ENCODE measurements around the gene ABCD3.
"Not testable (repeated sequence)": the region's sequence is repeated elsewhere in the genome, so short reads cannot be mapped to it uniquely, and the experiment has no call there.

ABCD3 gene

GRCh38 chr1:94417978-94418663, at the start of gene ABCD3:
Gene ABCD3, plus strand, starts transcription at chr1:94418389. Its CDS starts 90 bp downstream, at chr1:94418479.
- peak; percentile 96 for DNase-seq (ENCODE audit: low spot score)

GRCh38 chr1:94372771-94373170, 45.4 kb upstream of the ABCD3 start:
- DNase-seq (ENCODE audit: low spot score) = not testable (repeated sequence)

GRCh38 chr1:94373311-94373710, 44.9 kb upstream of the ABCD3 start:
- not testable (repeated sequence) for DNase-seq (ENCODE audit: low spot score)

- not testable (repeated sequence) for DNase-seq (ENCODE audit: low spot score)
These were observed 42.5 kb upstream of the ABCD3 start for GRCh38 chr1:94375666-94376065.

- DNase-seq (ENCODE audit: low spot score) = not testable (repeated sequence)
These were observed 39.7 kb upstream of the ABCD3 start for GRCh38 chr1:94378493-94378892.

- no peak for DNase-seq (ENCODE audit: low spot score)
These were observed 38.6 kb upstream of the ABCD3 start for GRCh38 chr1:94379615-94380014.

GRCh38 chr1:94382201-94382600, 36.0 kb upstream of the ABCD3 start:
- no peak for DNase-seq (ENCODE audit: low spot score)

- no peak for DNase-seq (ENCODE audit: low spot score)
These were observed 34.2 kb upstream of the ABCD3 start for GRCh38 chr1:94383966-94384408.

GRCh38 chr1:94384485-94385265, 33.5 kb upstream of the ABCD3 start:
- no peak for DNase-seq (ENCODE audit: low spot score)

- DNase-seq (ENCODE audit: low spot score) = no peak
These were observed 32.8 kb upstream of the ABCD3 start for GRCh38 chr1:94385308-94385929.

- no peak for DNase-seq (ENCODE audit: low spot score)
These were observed 28.9 kb upstream of the ABCD3 start for GRCh38 chr1:94389298-94389697.

- DNase-seq (ENCODE audit: low spot score) = no peak
These were observed 23.9 kb upstream of the ABCD3 start for GRCh38 chr1:94394247-94394646.

- DNase-seq (ENCODE audit: low spot score) = no peak
These were observed 23.0 kb upstream of the ABCD3 start for GRCh38 chr1:94395231-94395630.

GRCh38 chr1:94395748-94396309, 22.4 kb upstream of the ABCD3 start:
- DNase-seq (ENCODE audit: low spot score) = no peak

- peak; percentile 28 for DNase-seq (ENCODE audit: low spot score)
These were observed 21.7 kb upstream of the ABCD3 start for GRCh38 chr1:94396356-94397010.

- DNase-seq (ENCODE audit: low spot score) = no peak
These were observed 19.8 kb upstream of the ABCD3 start for GRCh38 chr1:94398356-94398755.

- DNase-seq (ENCODE audit: low spot score) = no peak
These were observed 18.7 kb upstream of the ABCD3 start for GRCh38 chr1:94399453-94399852.

- DNase-seq (ENCODE audit: low spot score) = no peak
These were observed 17.0 kb upstream of the ABCD3 start for GRCh38 chr1:94401206-94401605.

GRCh38 chr1:94406446-94406845, 11.7 kb upstream of the ABCD3 start:
- DNase-seq (ENCODE audit: low spot score) = no peak

GRCh38 chr1:94408104-94408830, 9.9 kb upstream of the ABCD3 start:
- DNase-seq (ENCODE audit: low spot score) = no peak

GRCh38 chr1:94411237-94411636, 7.0 kb upstream of the ABCD3 start:
- DNase-seq (ENCODE audit: low spot score) = no peak

Data from D341Med (cell line).